Measurements from ENCODE around the gene ESD.
"Not testable (repeated sequence)": the region's sequence is repeated elsewhere in the genome, so short reads cannot be mapped to it uniquely, and the experiment has no call there.

ESD gene

GRCh38 chr13:46761174-46761573, 35.8 kb downstream of the ESD start:
- no peak overlapping the region for H3K4me3 ChIP-seq (ENCODE audit: control insufficient read depth, low read depth, low read length)
- no peak for DNase-seq (ENCODE audit: low read depth)
- no peak for TF ChIP-seq CTCF (IDR thresholded peaks at IDR 0.05; ENCODE audit: control insufficient read depth, insufficient read depth, low read depth, low read length, missing control alignments)

- H3K4me3 ChIP-seq (ENCODE audit: control insufficient read depth, low read depth, low read length): no peak overlapping the region
- no peak for DNase-seq (ENCODE audit: low read depth)
- TF ChIP-seq CTCF (IDR thresholded peaks at IDR 0.05; ENCODE audit: control insufficient read depth, insufficient read depth, low read depth, low read length, missing control alignments): no peak
Observed at GRCh38 chr13:46759846-46760245, 37.1 kb downstream of the ESD start.

GRCh38 chr13:46757640-46758039, 39.3 kb downstream of the ESD start:
- no peak for DNase-seq (ENCODE audit: low read depth)
- H3K4me3 ChIP-seq (ENCODE audit: control insufficient read depth, low read depth, low read length): no peak overlapping the region
- no peak for TF ChIP-seq CTCF (IDR thresholded peaks at IDR 0.05; ENCODE audit: control insufficient read depth, insufficient read depth, low read depth, low read length, missing control alignments)

- no peak for DNase-seq (ENCODE audit: low read depth)
- no peak overlapping the region for H3K4me3 ChIP-seq (ENCODE audit: control insufficient read depth, low read depth, low read length)
- TF ChIP-seq CTCF (IDR thresholded peaks at IDR 0.05; ENCODE audit: control insufficient read depth, insufficient read depth, low read depth, low read length, missing control alignments): no peak
Observed at GRCh38 chr13:46756977-46757376, 40.0 kb downstream of the ESD start.

- DNase-seq (ENCODE audit: low read depth): not testable (repeated sequence)
Observed at GRCh38 chr13:46755508-46755907, 41.5 kb downstream of the ESD start.

GRCh38 chr13:46754812-46755211, 42.1 kb downstream of the ESD start:
- no peak for TF ChIP-seq CTCF (IDR thresholded peaks at IDR 0.05; ENCODE audit: control insufficient read depth, insufficient read depth, low read depth, low read length, missing control alignments)
- no peak overlapping the region for H3K4me3 ChIP-seq (ENCODE audit: control insufficient read depth, low read depth, low read length)
- DNase-seq (ENCODE audit: low read depth): no peak

More at GRCh38 chr13:46755508-46755907, 41.5 kb downstream of the ESD start:
- H3K4me3 ChIP-seq (ENCODE audit: control insufficient read depth, low read depth, low read length): not testable (repeated sequence)

- no peak for DNase-seq (ENCODE audit: low read depth)
- TF ChIP-seq CTCF (IDR thresholded peaks at IDR 0.05; ENCODE audit: control insufficient read depth, insufficient read depth, low read depth, low read length, missing control alignments): no peak
- no peak overlapping the region for H3K4me3 ChIP-seq (ENCODE audit: control insufficient read depth, low read depth, low read length)
Observed at GRCh38 chr13:46753917-46754316, 43.0 kb downstream of the ESD start.
